Measurements from ENCODE around the gene NT5DC3.
A peak's percentile ranks its signal among the peaks of the same experiment; 100 is the strongest.

The NT5DC3 gene

GRCh38 chr12:103742349-103742932, 98.6 kb downstream of the NT5DC3 start:
- DNase-seq, result peak; percentile 59

- DNase-seq, result no peak
Measured at GRCh38 chr12:103737881-103738280, 103.2 kb downstream of the NT5DC3 start.

- DNase-seq, result no peak
Measured at GRCh38 chr12:103736572-103736971, 104.5 kb downstream of the NT5DC3 start.

GRCh38 chr12:103735291-103735690, 105.7 kb downstream of the NT5DC3 start:
- no peak for DNase-seq

GRCh38 chr12:103734863-103735262, 106.2 kb downstream of the NT5DC3 start:
- DNase-seq, result no peak

GRCh38 chr12:103731539-103731938, 109.5 kb downstream of the NT5DC3 start:
- DNase-seq, result no peak

- DNase-seq, result no peak
Measured at GRCh38 chr12:103729499-103729898, 111.5 kb downstream of the NT5DC3 start.

- DNase-seq, result no peak
Measured at GRCh38 chr12:103728323-103728722, 112.7 kb downstream of the NT5DC3 start.

- no peak for DNase-seq
Measured at GRCh38 chr12:103727638-103728037, 113.4 kb downstream of the NT5DC3 start.

- DNase-seq, result no peak
Measured at GRCh38 chr12:103725398-103725797, 115.6 kb downstream of the NT5DC3 start.
